ENCODE results near the gene PPP1R9A. TPM values are rescaled to one million over a fixed set of nuclear protein-coding genes. Genes with fewer than 3 reads are reported as not detected.
A peak's percentile ranks its signal among the peaks of the same experiment; 100 is the strongest.

The PPP1R9A gene
- total RNA-seq, 1 donor from 2014 or later = 14.1 TPM

- DNase-seq (ENCODE audit: low read depth) = no peak
- H3K4me3 ChIP-seq (ENCODE audit: low read depth, low read length) = no peak overlapping the region
- TF ChIP-seq, protein P1, sequence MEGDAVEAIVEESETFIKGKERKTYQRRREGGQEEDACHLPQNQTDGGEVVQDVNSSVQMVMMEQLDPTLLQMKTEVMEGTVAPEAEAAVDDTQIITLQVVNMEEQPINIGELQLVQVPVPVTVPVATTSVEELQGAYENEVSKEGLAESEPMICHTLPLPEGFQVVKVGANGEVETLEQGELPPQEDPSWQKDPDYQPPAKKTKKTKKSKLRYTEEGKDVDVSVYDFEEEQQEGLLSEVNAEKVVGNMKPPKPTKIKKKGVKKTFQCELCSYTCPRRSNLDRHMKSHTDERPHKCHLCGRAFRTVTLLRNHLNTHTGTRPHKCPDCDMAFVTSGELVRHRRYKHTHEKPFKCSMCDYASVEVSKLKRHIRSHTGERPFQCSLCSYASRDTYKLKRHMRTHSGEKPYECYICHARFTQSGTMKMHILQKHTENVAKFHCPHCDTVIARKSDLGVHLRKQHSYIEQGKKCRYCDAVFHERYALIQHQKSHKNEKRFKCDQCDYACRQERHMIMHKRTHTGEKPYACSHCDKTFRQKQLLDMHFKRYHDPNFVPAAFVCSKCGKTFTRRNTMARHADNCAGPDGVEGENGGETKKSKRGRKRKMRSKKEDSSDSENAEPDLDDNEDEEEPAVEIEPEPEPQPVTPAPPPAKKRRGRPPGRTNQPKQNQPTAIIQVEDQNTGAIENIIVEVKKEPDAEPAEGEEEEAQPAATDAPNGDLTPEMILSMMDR (conservative IDR thresholded peaks at IDR 0.05; ENCODE audit: low read depth, low read length) = no peak
Measured at GRCh38 chr7:95240921-95241320, 333.5 kb downstream of the PPP1R9A start.

DNA sequence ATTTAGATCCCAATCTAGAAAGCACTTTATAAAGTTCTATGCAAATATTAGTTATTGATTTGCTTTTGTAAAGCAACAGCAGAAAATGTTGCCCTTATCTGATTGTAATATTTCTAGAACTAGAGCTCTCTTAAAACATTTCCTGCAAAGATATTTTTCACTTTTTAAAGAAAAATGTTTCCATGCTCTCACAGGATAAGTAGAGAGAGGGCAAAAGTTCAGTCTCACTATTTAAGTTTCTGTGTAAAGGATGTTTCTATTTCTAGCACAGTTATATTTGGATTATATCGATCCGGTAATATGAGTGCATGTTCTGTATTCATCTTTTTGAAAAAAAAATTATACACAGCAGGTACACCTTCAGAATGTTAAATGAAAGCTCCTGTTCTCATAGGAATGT lies 334.9 kb downstream of the PPP1R9A start:
- TF ChIP-seq, protein P1 (conservative IDR thresholded peaks at IDR 0.05; ENCODE audit: low read depth, low read length) = no peak
- no peak for DNase-seq (ENCODE audit: low read depth)
- H3K4me3 ChIP-seq (ENCODE audit: low read depth, low read length) = no peak overlapping the region

DNA sequence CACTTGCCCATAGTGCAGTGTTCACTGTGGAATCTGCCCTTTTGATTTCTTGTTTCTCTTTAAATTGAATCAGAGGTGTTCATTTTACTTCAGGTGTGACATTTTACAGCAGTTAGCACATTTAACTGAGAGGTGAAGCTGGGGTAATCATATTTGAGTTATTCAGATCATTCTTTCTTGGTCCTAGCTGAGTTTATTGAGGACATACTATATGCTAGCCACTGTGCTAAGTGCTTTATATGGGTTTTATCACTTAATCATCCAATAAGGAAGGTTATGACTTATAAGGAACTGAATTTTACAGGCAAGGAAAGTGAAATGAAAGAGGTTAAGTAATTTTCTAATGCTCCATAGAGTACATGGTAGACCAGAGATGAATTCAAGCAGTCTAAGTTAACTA lies 337.2 kb downstream of the PPP1R9A start:
- TF ChIP-seq, protein P1 (conservative IDR thresholded peaks at IDR 0.05; ENCODE audit: low read depth, low read length) = no peak
- H3K4me3 ChIP-seq (ENCODE audit: low read depth, low read length) = no peak overlapping the region
- DNase-seq (ENCODE audit: low read depth) = no peak

GRCh38 chr7:95245828-95246500 lies 338.6 kb downstream of the PPP1R9A start:
- TF ChIP-seq, protein P1 (conservative IDR thresholded peaks at IDR 0.05; ENCODE audit: low read depth, low read length) = no peak
- no peak overlapping the region for H3K4me3 ChIP-seq (ENCODE audit: low read depth, low read length)
- DNase-seq (ENCODE audit: low read depth) = no peak

GRCh38 chr7:95246831-95247370 lies 339.5 kb downstream of the PPP1R9A start:
- TF ChIP-seq, protein P1 (conservative IDR thresholded peaks at IDR 0.05; ENCODE audit: low read depth, low read length) = peak; percentile 86
- DNase-seq (ENCODE audit: low read depth) = peak; percentile 33
- H3K4me3 ChIP-seq (ENCODE audit: low read depth, low read length) = no peak overlapping the region

- no peak for DNase-seq (ENCODE audit: low read depth)
- TF ChIP-seq, protein P1 (conservative IDR thresholded peaks at IDR 0.05; ENCODE audit: low read depth, low read length) = no peak
- H3K4me3 ChIP-seq (ENCODE audit: low read depth, low read length) = no peak overlapping the region
Measured at GRCh38 chr7:95250571-95250970, 343.2 kb downstream of the PPP1R9A start.

GRCh38 chr7:95251966-95252365 lies 344.6 kb downstream of the PPP1R9A start:
- no peak overlapping the region for H3K4me3 ChIP-seq (ENCODE audit: low read depth, low read length)
- no peak for DNase-seq (ENCODE audit: low read depth)
- TF ChIP-seq, protein P1 (conservative IDR thresholded peaks at IDR 0.05; ENCODE audit: low read depth, low read length) = no peak
